ENCODE data around the gene TPTE2.
"Not testable (repeated sequence)": the region's sequence is repeated elsewhere in the genome, so short reads cannot be mapped to it uniquely, and the experiment has no call there.

Gene TPTE2

GRCh38 chr13:19567820-19568534 lies 6.6 kb upstream of the TPTE2 start:
- DNase-seq (ENCODE audit: low read depth in 2 of 3, low spot score in 2 of 3), result no peak

GRCh38 chr13:19561585-19561984 lies 253 bp upstream of the TPTE2 start:
- no peak for DNase-seq (ENCODE audit: low read depth in 2 of 3, low spot score in 2 of 3)

- not testable (repeated sequence) for DNase-seq (ENCODE audit: low read depth in 2 of 3, low spot score in 2 of 3)
Observed at GRCh38 chr13:19560672-19561071, 660 bp downstream of the TPTE2 start.

GRCh38 chr13:19559739-19560138 lies 1.6 kb downstream of the TPTE2 start:
- not testable (repeated sequence) for DNase-seq (ENCODE audit: low read depth in 2 of 3, low spot score in 2 of 3)

- not testable (repeated sequence) for DNase-seq (ENCODE audit: low read depth in 2 of 3, low spot score in 2 of 3)
Observed at GRCh38 chr13:19557287-19557686, 4.0 kb downstream of the TPTE2 start.

GRCh38 chr13:19549245-19549644 lies 12.1 kb downstream of the TPTE2 start:
- not testable (repeated sequence) for DNase-seq (ENCODE audit: low read depth in 2 of 3, low spot score in 2 of 3)

GRCh38 chr13:19525634-19526033 lies 35.7 kb downstream of the TPTE2 start:
- not testable (repeated sequence) for DNase-seq (ENCODE audit: low read depth in 2 of 3, low spot score in 2 of 3)

GRCh38 chr13:19519049-19519448 lies 42.3 kb downstream of the TPTE2 start:
- DNase-seq (ENCODE audit: low read depth in 2 of 3, low spot score in 2 of 3), result no peak

- DNase-seq (ENCODE audit: low read depth in 2 of 3, low spot score in 2 of 3), result not testable (repeated sequence)
Observed at GRCh38 chr13:19507623-19508022, 53.7 kb downstream of the TPTE2 start.

GRCh38 chr13:19460126-19460525 lies 101.2 kb downstream of the TPTE2 start:
- DNase-seq (ENCODE audit: low read depth in 2 of 3, low spot score in 2 of 3), result not testable (repeated sequence)

GRCh38 chr13:19439056-19439686 lies 122.2 kb downstream of the TPTE2 start:
- DNase-seq (ENCODE audit: low read depth in 2 of 3, low spot score in 2 of 3), result not testable (repeated sequence)

- DNase-seq (ENCODE audit: low read depth in 2 of 3, low spot score in 2 of 3), result not testable (repeated sequence)
Observed at GRCh38 chr13:19437780-19438179, 123.6 kb downstream of the TPTE2 start.

- not testable (repeated sequence) for DNase-seq (ENCODE audit: low read depth in 2 of 3, low spot score in 2 of 3)
Observed at GRCh38 chr13:19422236-19422635, 139.1 kb downstream of the TPTE2 start.

GRCh38 chr13:19412494-19412893 lies 148.8 kb downstream of the TPTE2 start:
- not testable (repeated sequence) for DNase-seq (ENCODE audit: low read depth in 2 of 3, low spot score in 2 of 3)

- not testable (repeated sequence) for DNase-seq (ENCODE audit: low read depth in 2 of 3, low spot score in 2 of 3)
Observed at GRCh38 chr13:19382746-19383511, 178.4 kb downstream of the TPTE2 start.

GRCh38 chr13:19382111-19382510 lies 179.2 kb downstream of the TPTE2 start:
- no peak for DNase-seq (ENCODE audit: low read depth in 2 of 3, low spot score in 2 of 3)
